Measurements from ENCODE around the gene PRKG1. TPM values are rescaled to one million over a fixed set of nuclear protein-coding genes. Genes with fewer than 3 reads are reported as not detected.

Gene PRKG1
- total RNA-seq, 1 experiment from 2014 or later = 16.5 TPM

DNA sequence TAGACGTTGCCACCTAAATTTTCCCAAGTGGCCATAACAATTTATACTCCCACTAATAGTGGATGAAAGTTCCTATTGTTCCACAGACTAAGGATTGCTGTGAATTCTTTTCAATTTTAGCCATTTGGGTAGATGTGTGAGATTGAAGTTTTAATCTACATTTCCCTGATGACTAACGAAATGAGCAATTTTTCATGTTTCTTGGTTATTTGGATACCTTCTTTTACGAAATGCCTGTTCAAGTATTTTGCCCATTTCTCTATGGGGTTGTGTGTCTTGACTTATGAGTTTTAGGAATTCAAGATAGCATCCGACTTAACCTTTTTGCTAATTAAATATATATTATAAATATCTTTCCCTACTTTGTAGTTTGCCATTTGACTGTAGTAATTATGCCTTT lies 16.4 kb upstream of the PRKG1 start:
- TF ChIP-seq ATF1 (CRISPR knock-in tag; IDR thresholded peaks at IDR 0.05) (no peak), CREM (CRISPR knock-in tag; IDR thresholded peaks at IDR 0.05) (no peak), ATF2 (CRISPR knock-in tag; IDR thresholded peaks at IDR 0.05; ENCODE audit: borderline replicate concordance, low read depth) (no peak), RELA (CRISPR knock-in tag; IDR thresholded peaks at IDR 0.05; ENCODE audit: borderline replicate concordance) (no peak), JAZF1 (CRISPR knock-in tag; IDR thresholded peaks at IDR 0.05) (no peak), STAT6 (CRISPR knock-in tag; conservative IDR thresholded peaks at IDR 0.05; ENCODE audit: low read depth) (no peak), PRRX2 (CRISPR knock-in tag; IDR thresholded peaks at IDR 0.05) (no peak), ZNF671 (CRISPR knock-in tag; IDR thresholded peaks at IDR 0.05) (no peak), ZNF138 (CRISPR knock-in tag; conservative IDR thresholded peaks at IDR 0.05) (no peak), SP1 (CRISPR knock-in tag; conservative IDR thresholded peaks at IDR 0.05) (no peak), ARID4B (CRISPR knock-in tag; IDR thresholded peaks at IDR 0.05; ENCODE audit: borderline replicate concordance) (no peak), USF1 (CRISPR knock-in tag; IDR thresholded peaks at IDR 0.05) (no peak), TEAD4 (CRISPR knock-in tag; IDR thresholded peaks at IDR 0.05) (no peak), NR2C2 (CRISPR knock-in tag; IDR thresholded peaks at IDR 0.05) (no peak), ZNF423 (CRISPR knock-in tag; IDR thresholded peaks at IDR 0.05) (no peak), ZSCAN18 (CRISPR knock-in tag; IDR thresholded peaks at IDR 0.05) (no peak), MYBL2 (CRISPR knock-in tag; IDR thresholded peaks at IDR 0.05) (no peak)
- TF ChIP-seq, protein P1, sequence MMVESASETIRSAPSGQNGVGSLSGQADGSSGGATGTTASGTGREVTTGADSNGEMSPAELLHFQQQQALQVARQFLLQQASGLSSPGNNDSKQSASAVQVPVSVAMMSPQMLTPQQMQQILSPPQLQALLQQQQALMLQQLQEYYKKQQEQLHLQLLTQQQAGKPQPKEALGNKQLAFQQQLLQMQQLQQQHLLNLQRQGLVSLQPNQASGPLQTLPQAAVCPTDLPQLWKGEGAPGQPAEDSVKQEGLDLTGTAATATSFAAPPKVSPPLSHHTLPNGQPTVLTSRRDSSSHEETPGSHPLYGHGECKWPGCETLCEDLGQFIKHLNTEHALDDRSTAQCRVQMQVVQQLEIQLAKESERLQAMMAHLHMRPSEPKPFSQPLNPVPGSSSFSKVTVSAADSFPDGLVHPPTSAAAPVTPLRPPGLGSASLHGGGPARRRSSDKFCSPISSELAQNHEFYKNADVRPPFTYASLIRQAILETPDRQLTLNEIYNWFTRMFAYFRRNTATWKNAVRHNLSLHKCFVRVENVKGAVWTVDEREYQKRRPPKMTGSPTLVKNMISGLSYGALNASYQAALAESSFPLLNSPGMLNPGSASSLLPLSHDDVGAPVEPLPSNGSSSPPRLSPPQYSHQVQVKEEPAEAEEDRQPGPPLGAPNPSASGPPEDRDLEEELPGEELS (CRISPR knock-in tag; IDR thresholded peaks at IDR 0.05) = no peak
- TF ChIP-seq, protein P2, sequence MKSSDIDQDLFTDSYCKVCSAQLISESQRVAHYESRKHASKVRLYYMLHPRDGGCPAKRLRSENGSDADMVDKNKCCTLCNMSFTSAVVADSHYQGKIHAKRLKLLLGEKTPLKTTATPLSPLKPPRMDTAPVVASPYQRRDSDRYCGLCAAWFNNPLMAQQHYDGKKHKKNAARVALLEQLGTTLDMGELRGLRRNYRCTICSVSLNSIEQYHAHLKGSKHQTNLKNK (CRISPR knock-in tag; IDR thresholded peaks at IDR 0.05) = no peak
- Mint-ChIP-seq H3K27ac (no peak overlapping the region), H3K4me3 (no peak overlapping the region), H3K4me1 (no peaks in the 10 kb centered on the region), H3K9me3 (peaks cover 15% of the 10 kb centered on the region), H3K36me3 (peaks cover 7% of the 10 kb centered on the region), H3K27me3 (ENCODE audit: low read depth) (no peaks in the 10 kb centered on the region)
- ATAC-seq = no peak
- no peak for DNase-seq (ENCODE audit: low spot score)
- CTCF ChIA-PET = no interaction called here
- POLR2A ChIA-PET = no interaction called here

Measured in WTC11 (cell line).